HepG2 (cell line): Measurements from ENCODE around the gene TMEM219. TPM values are rescaled to one million over a fixed set of nuclear protein-coding genes. Genes with fewer than 3 reads are reported as not detected.

Experiments
- CAMTA2 ChIP-seq: sonication (generic); formaldehyde crosslinking; IDR thresholded peaks from 2 replicates; pipeline ENCODE4 v1.4.0; 2020; ENCODE audit warnings: mild to moderate bottlenecking, missing genetic modification reagents, borderline replicate concordance
- DNMT3B ChIP-seq: conservative IDR thresholded peaks from 2 replicates; pipeline ENCODE4 v1.6.1; 2016; ENCODE audit warnings: missing biosample characterization, control low read depth
- HDAC2 ChIP-seq: sonication (generic); formaldehyde crosslinking; IDR thresholded peaks from 2 replicates; pipeline ENCODE4 v1.4.0; 2020; ENCODE audit warnings: missing genetic modification reagents
- HOXA5 ChIP-seq: sonication (generic); formaldehyde crosslinking; IDR thresholded peaks from 2 replicates; pipeline ENCODE4 v1.4.0; 2020; ENCODE audit warnings: missing genetic modification reagents
- HOXA9 ChIP-seq: sonication (generic); formaldehyde crosslinking; IDR thresholded peaks from 2 replicates; pipeline ENCODE4 v1.8.1; 2022; ENCODE audit warnings: missing genetic modification reagents, mild to moderate bottlenecking, moderate library complexity, borderline replicate concordance
- PCBP1 ChIP-seq: fragments of 200-400 bp; formaldehyde crosslinking; IDR thresholded peaks from 2 replicates; pipeline ENCODE4 v1.6.1; 2017; ENCODE audit warnings: mild to moderate bottlenecking, low read depth, low read length, borderline replicate concordance
- TFE3 ChIP-seq: IDR thresholded peaks from 2 replicates; pipeline ENCODE4 v1.6.1; 2016
- ZBTB25 ChIP-seq: IDR thresholded peaks from 2 replicates; pipeline ENCODE4 v1.6.1; 2018; ENCODE audit warnings: missing genetic modification reagents
- ZNF274 ChIP-seq: sonication (generic); formaldehyde crosslinking; IDR thresholded peaks from 2 replicates; pipeline ENCODE4 v1.5.1; 2020; ENCODE audit warnings: mild to moderate bottlenecking, missing genetic modification reagents
- ZNF501 ChIP-seq: sonication (generic); formaldehyde crosslinking; IDR thresholded peaks from 2 replicates; pipeline ENCODE4 v1.5.1; 2020; ENCODE audit warnings: mild to moderate bottlenecking, moderate library complexity, missing genetic modification reagents
- ZNF597 ChIP-seq: sonication (generic); formaldehyde crosslinking; IDR thresholded peaks from 2 replicates; pipeline ENCODE4 v1.5.0; 2020; ENCODE audit warnings: missing genetic modification reagents
- polyA plus RNA-seq, 8 experiments: library from polyadenylated mRNA; depleted of rRNA in 3 of 8; stranded (reverse) in 7 of 8; unstranded in 1 of 8; fragments of >200 nt; fragmentation: Illumina TruSeq in 4 of 8; extraction: Trizol in 4 of 8; gene quantifications; 2 replicates each; pipeline versions ENCODE4 v1.2.1 to v1.2.3, GENCODE V29; 2011 to 2016; ENCODE audit warnings: low read depth in 4 of 8, missing spikeins in 1 of 8, mixed read lengths in 1 of 8; ENCODE audit not compliant: insufficient read depth in 1 of 8
- total RNA-seq, 5 experiments: library from RNA; depleted of rRNA; stranded (reverse); fragments of >200 nt; fragmentation: Illumina TruSeq; extraction: Trizol; gene quantifications; 2 replicates each; pipeline ENCODE4 v1.2.3, GENCODE V29; 2016; ENCODE audit warnings: low read depth in 1 of 5
- TF ChIP-seq, protein P1 (sequence below): sonication (generic); formaldehyde crosslinking; IDR thresholded peaks from 2 replicates; pipeline ENCODE4 v1.4.0; 2020; ENCODE audit warnings: missing genetic modification reagents, borderline replicate concordance
- TF ChIP-seq, protein P2 (sequence below): fragments of 450-650 bp; IDR thresholded peaks from 2 replicates; pipeline ENCODE4 v1.6.1; 2017; ENCODE audit warnings: mild to moderate bottlenecking
- TF ChIP-seq, protein P3 (sequence below): sonication (generic); formaldehyde crosslinking; IDR thresholded peaks from 2 replicates; pipeline ENCODE4 v1.5.1; 2020; ENCODE audit warnings: missing genetic modification reagents, mild to moderate bottlenecking, borderline replicate concordance

Gene TMEM219
- total and polyA plus RNA-seq, 2 of the 13 experiments (the other 11 are each of a cell fraction or from before 2014, with no cell fraction given), result 105 to 115 TPM

DNA sequence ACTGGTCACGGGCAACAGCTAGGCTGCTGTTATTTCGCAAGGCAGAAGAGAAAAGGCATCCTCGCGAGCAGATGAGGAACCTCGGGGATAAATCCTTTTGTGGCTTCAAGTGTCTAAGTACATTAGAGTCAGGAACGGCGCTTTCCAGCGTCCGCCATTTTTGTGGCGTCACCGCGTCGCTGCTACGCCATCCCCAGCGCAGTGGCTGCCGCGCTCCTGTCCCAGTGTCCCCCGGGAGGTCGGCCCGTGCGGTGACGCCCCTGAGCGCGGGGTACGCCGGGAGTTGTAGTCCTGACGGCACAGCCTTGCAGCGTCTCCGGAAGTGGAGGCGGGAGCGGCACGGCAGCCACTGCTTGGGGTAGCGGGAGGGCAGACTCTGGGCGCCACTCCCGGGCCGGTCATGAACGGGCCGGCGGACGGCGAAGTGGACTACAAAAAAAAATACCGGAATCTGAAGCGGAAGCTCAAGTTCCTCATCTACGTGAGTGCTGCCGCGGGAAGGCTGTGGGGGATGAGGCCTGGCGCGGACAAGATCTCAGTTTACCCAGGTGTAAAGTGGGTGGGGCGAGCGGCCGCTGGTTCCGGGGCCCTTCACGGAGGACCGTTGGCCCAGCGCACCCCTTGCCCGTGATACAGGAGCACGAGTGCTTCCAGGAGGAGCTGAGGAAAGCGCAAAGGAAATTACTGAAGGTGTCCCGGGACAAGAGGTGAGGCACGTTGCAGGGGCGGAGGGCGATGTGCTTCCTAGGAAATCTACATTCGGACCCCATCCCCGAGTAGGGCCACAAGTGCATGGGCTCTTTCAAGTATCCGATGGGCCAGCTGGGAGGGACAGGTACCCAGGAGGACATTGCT, 34.3 kb downstream of the TMEM219 start, which contains the start of gene INO80E (continued):
- TF ChIP-seq ZNF501 (peak; percentile 100), PCBP1 (peak; percentile 79; the same call in 1 of the 2 replicates), ZNF274 (CRISPR knock-in tag) (peak; percentile 19; the same call in 1 of the 2 replicates), ZNF597 (CRISPR knock-in tag) (peak; percentile 81; the same call in 1 of the 2 replicates), CAMTA2 (peak; percentile 76; the same call in 1 of the 2 replicates), HDAC2 (CRISPR knock-in tag) (peak; percentile 87), ZBTB25 (CRISPR knock-in tag) (peak; percentile 90), DNMT3B (CRISPR knock-in tag) (peak; percentile 82), HOXA9 (CRISPR knock-in tag) (no peak), HOXA5 (peak; percentile 92; the same call in 1 of the 2 replicates), TFE3 (peak; percentile 78; the same call in 1 of the 2 replicates)
- TF ChIP-seq, protein P1, sequence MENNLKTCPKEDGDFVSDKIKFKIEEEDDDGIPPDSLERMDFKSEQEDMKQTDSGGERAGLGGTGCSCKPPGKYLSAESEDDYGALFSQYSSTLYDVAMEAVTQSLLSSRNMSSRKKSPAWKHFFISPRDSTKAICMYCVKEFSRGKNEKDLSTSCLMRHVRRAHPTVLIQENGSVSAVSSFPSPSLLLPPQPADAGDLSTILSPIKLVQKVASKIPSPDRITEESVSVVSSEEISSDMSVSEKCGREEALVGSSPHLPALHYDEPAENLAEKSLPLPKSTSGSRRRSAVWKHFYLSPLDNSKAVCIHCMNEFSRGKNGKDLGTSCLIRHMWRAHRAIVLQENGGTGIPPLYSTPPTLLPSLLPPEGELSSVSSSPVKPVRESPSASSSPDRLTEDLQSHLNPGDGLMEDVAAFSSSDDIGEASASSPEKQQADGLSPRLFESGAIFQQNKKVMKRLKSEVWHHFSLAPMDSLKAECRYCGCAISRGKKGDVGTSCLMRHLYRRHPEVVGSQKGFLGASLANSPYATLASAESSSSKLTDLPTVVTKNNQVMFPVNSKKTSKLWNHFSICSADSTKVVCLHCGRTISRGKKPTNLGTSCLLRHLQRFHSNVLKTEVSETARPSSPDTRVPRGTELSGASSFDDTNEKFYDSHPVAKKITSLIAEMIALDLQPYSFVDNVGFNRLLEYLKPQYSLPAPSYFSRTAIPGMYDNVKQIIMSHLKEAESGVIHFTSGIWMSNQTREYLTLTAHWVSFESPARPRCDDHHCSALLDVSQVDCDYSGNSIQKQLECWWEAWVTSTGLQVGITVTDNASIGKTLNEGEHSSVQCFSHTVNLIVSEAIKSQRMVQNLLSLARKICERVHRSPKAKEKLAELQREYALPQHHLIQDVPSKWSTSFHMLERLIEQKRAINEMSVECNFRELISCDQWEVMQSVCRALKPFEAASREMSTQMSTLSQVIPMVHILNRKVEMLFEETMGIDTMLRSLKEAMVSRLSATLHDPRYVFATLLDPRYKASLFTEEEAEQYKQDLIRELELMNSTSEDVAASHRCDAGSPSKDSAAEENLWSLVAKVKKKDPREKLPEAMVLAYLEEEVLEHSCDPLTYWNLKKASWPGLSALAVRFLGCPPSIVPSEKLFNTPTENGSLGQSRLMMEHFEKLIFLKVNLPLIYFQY (CRISPR knock-in tag), result peak; percentile 64; the same call in 1 of the 2 replicates
- TF ChIP-seq, protein P2, sequence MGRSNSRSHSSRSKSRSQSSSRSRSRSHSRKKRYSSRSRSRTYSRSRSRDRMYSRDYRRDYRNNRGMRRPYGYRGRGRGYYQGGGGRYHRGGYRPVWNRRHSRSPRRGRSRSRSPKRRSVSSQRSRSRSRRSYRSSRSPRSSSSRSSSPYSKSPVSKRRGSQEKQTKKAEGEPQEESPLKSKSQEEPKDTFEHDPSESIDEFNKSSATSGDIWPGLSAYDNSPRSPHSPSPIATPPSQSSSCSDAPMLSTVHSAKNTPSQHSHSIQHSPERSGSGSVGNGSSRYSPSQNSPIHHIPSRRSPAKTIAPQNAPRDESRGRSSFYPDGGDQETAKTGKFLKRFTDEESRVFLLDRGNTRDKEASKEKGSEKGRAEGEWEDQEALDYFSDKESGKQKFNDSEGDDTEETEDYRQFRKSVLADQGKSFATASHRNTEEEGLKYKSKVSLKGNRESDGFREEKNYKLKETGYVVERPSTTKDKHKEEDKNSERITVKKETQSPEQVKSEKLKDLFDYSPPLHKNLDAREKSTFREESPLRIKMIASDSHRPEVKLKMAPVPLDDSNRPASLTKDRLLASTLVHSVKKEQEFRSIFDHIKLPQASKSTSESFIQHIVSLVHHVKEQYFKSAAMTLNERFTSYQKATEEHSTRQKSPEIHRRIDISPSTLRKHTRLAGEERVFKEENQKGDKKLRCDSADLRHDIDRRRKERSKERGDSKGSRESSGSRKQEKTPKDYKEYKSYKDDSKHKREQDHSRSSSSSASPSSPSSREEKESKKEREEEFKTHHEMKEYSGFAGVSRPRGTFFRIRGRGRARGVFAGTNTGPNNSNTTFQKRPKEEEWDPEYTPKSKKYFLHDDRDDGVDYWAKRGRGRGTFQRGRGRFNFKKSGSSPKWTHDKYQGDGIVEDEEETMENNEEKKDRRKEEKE, result no peak
- TF ChIP-seq, protein P3, sequence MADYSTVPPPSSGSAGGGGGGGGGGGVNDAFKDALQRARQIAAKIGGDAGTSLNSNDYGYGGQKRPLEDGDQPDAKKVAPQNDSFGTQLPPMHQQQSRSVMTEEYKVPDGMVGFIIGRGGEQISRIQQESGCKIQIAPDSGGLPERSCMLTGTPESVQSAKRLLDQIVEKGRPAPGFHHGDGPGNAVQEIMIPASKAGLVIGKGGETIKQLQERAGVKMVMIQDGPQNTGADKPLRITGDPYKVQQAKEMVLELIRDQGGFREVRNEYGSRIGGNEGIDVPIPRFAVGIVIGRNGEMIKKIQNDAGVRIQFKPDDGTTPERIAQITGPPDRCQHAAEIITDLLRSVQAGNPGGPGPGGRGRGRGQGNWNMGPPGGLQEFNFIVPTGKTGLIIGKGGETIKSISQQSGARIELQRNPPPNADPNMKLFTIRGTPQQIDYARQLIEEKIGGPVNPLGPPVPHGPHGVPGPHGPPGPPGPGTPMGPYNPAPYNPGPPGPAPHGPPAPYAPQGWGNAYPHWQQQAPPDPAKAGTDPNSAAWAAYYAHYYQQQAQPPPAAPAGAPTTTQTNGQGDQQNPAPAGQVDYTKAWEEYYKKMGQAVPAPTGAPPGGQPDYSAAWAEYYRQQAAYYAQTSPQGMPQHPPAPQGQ (CRISPR knock-in tag), result peak; percentile 8; the same call in 1 of the 2 replicates
